Cardiac fibroblast (primary cell): ENCODE data around the gene CDC42SE2.

ENCODE experiments used
- DNase-seq, 2 donors: peaks; one replicate each; pipeline versions ENCODE4 v3.0.0 to v3.0.0-alpha.2; 2010; ENCODE audit warnings: low read depth in 2 of 2
- H3K4me3 ChIP-seq, 2 donors: replicated peaks in 1 of 2; 1 replicate in 1 of 2; 2 replicates in 1 of 2; pipeline ENCODE4 v1.5.1; 2011; ENCODE audit warnings: low read depth in 2 of 2, low read length in 2 of 2, mild to moderate bottlenecking in 2 of 2, moderate library complexity in 1 of 2
- CTCF ChIP-seq: IDR thresholded peaks from one replicate; pipeline ENCODE4 v1.5.1; 2011; ENCODE audit warnings: low read depth, mild to moderate bottlenecking, low read length, inconsistent platforms

The CDC42SE2 gene

GRCh38 chr5:131263648-131264450 lies at the start of gene CDC42SE2:
CDC42SE2 (plus strand) TSS chr5:131264053; CDS start chr5:131359494, 95,441 bp downstream.
- TF ChIP-seq CTCF = no peak
- H3K4me3 ChIP-seq = peak within 1 kb of the TSS; percentile 84 to 96
- peak; percentile 76 to 89 for DNase-seq

GRCh38 chr5:131214609-131215227 lies 49.1 kb upstream of the CDC42SE2 start:
- no peak overlapping the region for H3K4me3 ChIP-seq
- no peak for TF ChIP-seq CTCF
- DNase-seq = no peak

- TF ChIP-seq CTCF = no peak
- DNase-seq = no peak
- no peak overlapping the region for H3K4me3 ChIP-seq
These were observed 46.1 kb upstream of the CDC42SE2 start for GRCh38 chr5:131217791-131218190.

GRCh38 chr5:131218392-131218791 lies 45.5 kb upstream of the CDC42SE2 start:
- no peak for TF ChIP-seq CTCF
- peak in 1 of 2 donors; percentile 57 for DNase-seq
- H3K4me3 ChIP-seq = no peak overlapping the region

- TF ChIP-seq CTCF = no peak
- peak in 1 of 2 donors; percentile 27 for DNase-seq
- H3K4me3 ChIP-seq = no peak overlapping the region
These were observed 43.3 kb upstream of the CDC42SE2 start for GRCh38 chr5:131220566-131220965.

GRCh38 chr5:131221008-131221703 lies 42.7 kb upstream of the CDC42SE2 start:
- no peak for DNase-seq
- TF ChIP-seq CTCF = no peak
- H3K4me3 ChIP-seq = no peak overlapping the region
